Middle frontal gyrus (tissue), 1 donor: ENCODE measurements around the gene EP400.
"Not testable (repeated sequence)": the region's sequence is repeated elsewhere in the genome, so short reads cannot be mapped to it uniquely, and the experiment has no call there.

Experiments
- DNase-seq: peaks from one replicate; pipeline ENCODE4 v3.0.0-alpha.2; 2015; ENCODE audit warnings: low spot score; ENCODE audit errors: extremely low spot score

EP400 gene

DNA sequence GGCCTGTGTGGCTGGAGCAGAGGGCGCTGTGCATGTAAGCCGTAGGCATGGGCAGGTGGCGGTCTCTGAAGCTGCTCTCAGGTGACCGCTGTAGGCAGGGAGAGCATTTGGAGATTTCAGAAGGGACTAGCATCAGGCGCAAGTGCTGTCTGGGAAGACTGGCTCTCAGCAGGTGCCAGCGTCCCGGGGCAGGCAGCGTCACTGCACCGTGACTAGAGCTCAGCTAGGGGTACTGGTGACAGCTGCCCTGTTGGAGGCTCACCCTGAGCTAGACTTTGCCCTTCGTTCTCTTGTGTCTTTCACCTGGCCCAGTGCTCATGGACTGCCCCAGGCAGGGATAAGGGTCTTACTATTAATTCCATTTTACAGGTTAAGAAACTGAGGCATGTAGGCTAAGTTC, 115.5 kb downstream of the EP400 start:
- no peak for DNase-seq

DNA sequence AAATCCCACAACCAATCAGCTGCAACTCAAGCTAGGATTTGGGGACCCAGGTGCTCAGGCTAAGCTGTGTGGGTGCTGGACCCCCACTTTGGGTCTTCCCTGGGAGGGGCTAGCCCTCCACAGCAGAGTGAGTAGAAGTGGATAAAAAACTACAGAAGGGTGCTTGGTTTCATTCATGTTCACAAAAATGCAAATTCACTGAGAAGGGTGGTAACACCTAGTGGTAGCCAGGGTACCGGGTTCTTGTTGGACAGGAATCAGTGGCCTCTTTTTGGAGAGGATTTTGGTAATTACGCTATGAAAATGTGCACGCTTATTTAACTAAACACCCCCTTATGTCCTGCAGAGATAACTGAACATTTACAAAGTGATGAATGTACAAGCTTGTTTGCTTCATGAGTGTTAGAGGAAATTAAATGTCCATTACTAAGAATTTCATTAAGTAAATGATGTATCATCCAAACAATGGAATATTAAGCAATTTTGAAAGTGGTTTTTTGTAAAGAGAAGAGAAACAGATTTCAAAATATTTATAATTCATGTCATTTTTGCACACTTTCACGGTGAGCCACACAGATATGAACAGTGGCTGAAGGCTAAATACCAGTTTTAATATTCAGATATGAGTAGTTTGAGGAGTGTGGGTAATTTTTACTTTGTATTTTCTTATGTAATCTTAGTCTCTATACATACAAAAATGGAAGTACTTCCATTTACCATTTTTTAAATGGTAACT, 116.0 kb downstream of the EP400 start:
- DNase-seq, result no peak

DNA sequence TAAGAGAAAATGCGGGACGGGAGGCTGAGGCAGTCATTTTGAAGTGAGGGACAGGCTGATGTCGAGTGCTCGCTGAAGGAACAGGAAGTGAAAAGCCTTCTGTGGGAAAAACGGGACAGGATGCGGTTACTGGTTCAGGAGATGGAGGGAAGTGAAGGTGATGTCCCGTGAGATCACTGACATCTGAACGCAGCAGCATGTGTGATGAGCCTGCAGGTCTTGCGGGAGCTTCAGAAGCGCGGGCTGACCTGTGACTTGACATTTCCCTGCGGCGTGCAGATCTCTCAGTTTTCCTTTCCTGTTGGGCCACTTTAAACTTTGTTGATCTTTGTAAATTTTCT, 116.6 kb downstream of the EP400 start:
- no peak for DNase-seq

DNA sequence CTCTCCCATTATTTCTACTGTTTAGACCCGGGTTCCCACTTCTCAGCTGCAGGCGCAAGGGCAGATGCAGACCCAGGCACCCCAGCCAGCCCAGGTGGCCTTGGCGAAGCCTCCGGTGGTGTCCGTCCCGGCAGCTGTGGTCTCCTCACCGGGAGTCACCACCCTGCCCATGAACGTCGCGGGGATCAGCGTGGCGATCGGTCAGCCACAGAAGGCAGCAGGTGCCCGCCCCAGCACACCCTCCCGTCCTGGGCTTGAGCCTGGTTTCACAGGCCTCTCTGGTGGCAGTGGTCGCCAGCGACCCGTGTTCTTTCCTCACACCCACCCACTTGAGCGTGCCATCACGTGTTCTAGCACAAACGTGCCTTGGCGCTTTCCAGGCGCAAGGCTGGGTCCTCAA, 117.0 kb downstream of the EP400 start:
- no peak for DNase-seq

DNA sequence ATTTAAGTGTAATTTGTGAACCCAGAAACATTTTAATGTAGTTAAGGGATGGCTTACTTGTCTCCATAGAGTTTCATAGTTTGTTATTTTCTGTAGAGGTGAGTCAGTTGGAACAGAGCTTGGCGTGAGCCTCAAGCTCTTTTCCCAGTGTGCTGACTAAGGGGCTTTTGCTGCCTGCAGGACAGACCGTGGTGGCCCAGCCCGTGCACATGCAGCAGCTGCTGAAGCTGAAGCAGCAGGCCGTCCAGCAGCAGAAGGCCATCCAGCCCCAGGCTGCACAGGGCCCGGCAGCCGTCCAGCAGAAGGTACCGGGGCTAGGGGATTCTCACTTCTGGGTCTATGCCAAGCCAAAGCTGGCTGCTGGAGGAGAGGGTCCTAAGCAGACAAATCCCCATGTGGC, 117.4 kb downstream of the EP400 start:
- DNase-seq, result no peak

DNA sequence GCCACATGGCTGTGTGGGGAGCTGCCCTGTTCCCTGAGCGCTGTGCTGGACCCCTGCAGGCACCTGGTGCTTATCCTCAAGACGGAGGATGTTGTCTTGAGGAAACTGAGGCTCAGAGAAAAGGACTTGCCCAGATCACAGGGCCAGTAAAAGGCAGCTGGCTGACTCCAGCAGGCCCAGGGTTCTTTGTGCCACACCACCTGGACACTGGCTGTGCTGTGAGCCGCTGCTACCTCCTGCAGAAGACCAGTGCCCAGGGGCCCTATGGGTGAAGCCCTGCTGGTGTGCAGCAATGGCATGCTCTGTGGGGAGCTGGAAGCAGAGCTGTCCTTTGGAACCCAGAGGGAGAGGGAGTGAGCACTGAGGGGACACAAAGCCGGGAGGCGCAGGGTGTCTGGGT, 118.5 kb downstream of the EP400 start:
- no peak for DNase-seq

DNA sequence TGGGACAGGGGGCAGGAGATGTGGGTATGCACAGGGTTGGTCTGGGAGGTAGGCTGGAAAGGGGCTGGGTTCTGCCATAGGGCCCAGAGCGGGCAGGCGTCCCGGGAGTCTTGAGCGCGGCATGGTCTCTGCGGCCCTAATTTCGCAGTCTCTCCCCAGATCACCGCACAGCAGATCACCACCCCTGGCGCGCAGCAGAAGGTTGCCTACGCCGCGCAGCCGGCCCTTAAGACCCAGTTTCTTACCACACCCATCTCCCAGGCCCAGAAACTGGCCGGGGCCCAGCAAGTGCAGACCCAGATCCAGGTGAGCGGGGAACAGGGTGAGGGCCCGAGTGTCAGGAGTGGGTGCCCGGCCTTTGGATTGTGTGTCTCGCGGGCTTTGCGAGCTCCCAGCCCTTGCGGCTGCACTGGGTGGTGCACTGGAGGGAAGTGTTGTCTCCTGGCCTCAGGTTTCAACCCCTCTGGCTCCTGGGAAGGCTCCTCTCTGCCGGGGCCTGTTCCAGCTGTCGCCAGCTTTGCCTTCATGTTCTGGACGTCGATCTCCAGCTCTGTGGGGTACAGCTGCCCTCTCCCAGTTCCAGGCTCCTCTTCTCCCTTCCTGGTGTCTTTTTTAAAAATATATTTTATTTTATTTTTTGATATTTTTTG, 119.7 kb downstream of the EP400 start:
- DNase-seq, result no peak

DNA sequence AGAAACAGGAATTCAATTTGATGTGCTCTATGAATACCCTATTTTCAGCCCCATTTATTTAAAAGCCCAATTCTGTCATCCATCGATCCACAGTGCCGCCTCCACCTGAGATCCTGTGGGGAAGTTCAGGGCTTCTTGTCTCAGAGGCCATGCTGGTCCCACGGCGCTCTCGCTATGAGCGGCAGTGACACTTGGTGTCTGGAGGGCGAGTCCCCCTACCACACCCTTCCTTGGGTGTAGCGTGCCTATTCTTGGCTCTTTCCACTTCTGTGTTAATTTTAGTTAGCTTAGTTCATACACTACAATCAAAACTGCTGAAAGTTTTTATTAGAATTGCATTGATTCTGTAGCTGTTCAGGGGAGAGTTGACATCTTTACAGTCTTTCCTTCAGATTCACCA, 120.6 kb downstream of the EP400 start:
- no peak for DNase-seq

DNA sequence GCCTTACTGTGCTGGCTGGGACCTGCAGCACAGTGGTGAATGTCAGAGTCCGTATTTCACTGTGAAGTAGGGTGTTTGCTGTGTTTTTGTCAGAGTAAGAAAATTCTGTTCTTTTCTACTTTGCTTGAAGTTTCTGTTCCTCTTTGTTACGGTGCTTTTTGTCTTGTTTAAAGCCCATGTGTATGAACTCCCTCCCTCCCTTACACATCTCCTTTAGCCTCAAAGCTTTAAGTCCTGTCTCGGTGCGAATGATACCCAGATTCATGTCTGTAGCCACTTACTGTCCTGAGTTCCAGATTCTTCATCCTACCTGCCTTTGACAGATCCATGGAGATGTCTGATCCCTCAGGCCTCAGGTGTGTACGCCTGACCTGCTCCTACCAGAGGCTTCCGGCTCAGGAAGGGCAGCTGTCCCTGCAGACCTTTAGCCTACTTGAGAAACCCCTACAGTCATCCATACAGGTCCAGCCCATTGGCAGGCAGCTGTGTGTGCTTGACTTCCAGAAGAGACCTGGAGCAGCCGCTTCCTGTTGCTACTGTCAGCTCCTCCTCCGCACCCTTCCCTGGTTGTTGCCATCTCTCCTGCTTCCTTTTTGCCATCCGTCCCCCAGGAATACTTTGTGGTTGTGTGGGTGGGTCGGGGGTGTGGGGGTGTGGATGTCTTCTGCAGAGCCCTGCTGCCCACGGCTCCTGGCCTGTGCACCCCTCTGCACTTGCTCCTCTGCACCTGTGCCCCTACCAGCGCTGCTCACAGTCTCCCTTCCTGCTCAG, 121.5 kb downstream of the EP400 start:
- DNase-seq, result no peak

DNA sequence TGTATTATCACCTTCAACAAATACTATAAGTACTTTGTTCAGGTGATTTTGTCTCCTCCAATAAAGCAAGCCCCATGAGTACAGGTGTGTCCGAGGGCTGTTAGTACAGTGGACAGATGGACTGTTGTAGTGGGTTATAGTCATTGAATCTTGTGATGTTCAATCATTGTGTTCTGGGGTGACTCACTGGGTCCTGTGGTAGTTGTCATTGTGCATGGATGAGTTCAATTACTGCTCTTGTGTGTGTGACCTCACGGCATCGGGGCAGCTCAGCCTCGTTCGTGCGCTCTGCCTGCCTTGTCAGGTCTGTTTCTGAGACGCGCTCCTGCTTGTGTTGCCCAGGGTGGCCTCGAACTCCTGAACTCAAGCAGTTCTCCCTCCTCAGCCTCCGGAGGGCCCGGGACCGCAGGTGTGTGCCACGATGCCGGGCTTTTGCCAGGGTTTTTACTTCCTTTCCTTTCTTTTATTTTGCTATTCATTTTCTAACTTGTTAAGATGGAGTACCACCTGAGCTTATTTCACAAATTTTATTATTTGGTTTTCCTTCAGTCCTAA, 122.2 kb downstream of the EP400 start:
- no peak for DNase-seq

DNA sequence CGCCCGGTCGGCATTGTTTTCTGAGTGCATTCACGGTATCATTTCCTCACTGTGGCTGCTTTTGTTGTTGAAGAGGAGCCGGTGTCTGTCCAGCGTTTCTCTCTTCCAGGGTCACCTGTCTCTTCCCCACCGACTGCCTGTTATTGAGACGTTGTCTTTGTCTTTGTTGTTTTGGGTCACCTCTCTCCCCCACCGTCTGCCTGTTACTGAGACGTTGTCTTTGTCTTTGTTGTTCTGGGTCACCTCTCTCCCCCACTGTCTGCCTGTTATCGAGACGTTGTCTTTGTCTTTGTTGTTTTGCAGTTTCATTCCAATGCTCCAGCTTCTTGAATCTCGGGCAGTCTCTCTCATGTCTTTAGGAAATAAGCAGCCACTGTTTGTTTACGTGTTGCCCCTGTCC, 124.5 kb downstream of the EP400 start:
- DNase-seq, result no peak

DNA sequence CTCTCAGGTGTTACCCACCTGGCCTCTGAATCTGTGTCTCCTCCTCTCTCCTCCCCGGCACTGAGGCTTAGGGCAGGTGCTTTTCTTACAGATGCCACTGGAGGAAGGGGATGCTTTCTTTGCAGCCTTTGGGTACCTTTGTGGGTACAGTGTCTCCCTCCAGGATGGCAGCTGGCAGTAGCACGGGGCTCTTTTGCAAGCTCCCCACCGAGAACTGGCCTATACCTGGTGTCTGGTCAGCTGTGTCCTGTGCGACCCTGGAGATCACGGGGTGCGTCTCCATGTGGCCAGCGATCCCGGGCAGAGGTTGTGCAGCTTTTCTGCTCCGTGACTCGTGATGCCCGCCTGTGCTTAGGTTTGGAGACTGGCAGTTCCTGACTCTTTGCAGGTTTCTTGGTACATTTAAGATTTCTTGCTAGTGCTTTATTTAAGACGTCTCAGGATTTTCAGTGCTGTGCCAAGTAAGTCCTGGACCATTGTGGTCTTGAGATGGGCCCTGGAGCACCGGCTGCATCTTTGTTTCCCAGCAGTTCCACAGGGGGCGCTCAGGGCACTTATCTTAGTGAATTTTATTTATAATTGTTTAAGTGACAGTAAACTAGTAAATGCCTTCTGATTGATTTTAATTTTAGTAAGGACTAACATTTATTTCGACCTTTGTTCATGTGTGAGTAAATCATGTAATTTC, 125.4 kb downstream of the EP400 start:
- no peak for DNase-seq

DNA sequence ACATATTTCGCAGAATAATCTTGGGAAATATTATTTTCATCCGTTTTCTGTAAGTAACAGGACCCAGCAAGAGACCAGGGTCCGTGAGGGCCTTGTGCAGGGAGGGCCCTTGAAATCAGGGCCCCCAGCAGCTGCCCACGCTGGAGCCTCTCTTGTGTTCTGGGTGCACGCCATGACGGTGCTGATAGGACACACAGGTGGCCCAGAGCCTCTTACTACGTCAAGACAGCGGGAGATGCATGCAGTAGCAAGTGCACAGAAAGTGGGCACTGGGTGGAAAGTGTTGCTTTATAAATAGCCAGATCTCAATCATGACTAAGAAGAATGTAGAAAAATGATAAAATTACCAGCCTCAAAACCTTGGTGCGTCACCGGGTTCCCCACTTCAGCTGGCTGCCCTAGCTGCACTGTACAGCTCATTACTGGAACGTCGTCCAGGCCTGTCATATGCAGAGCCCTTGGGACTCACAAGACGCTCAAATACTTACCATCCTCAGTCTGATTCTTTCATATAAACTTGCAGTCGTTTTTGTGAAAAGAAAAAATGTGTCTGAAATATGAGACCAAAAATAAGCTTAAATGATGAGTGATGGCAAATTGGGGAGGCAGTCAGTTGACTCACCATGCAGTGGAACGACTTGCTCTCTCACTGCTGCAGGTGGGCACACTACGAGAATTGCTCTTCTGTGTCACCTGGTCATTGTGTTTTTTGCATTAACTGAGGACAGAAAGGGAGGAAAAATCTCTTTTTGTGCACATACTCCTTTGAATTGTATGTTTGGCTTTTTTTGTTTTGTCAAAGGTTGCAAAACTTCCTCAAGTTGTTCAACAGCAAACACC, 126.2 kb downstream of the EP400 start:
- DNase-seq, result no peak

DNA sequence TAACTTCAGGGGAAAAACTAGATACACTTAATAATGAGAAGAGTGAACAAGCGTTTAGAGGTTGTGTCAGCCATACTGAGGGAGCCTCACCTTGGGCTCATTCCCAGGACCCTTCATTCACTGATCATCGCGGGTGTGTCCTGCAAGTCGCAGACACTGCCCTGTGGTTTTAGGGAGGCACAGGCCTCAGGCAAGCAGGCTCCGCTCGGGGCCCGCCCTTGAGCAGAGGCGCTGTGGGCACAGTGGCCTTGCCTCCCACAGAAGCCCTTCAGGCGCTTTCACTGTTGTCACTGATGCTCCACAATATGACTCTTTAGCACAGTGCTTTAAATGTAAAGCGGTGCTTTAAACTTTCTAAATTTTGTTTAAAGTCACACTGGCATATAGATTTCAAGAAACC, 127.0 kb downstream of the EP400 start:
- DNase-seq, result no peak

DNA sequence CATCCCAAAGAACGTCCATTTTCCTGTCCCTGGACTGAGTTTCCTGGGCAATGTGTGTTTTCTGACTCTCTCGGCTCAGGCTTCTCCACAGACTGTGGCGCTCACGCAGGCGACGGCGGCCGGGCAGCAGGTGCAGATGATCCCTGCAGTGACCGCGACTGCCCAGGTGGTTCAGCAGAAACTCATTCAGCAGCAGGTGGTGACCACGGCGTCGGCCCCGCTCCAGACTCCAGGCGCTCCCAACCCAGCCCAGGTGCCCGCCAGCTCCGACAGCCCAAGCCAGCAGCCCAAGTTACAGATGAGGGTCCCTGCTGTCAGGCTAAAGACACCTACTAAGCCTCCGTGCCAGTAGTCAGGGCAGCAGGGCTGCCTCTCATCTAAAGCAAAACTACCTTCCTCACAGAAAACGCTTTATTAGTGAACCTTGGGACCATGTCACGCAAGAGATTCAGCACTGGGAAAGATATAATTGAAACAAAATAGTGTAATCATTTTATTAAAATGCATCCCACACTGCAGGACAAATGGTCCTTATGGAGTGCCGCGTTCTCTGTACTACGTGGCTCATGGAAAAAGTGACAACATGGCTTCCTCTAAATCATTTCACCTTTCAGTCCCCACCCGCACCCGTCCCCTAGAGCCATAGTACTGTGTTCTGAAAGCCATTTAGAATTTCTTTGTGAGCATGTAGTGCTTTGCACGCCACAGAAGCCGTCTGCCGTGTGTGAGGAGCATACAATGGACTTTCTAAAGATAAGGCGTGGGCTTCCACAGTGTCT, 127.8 kb downstream of the EP400 start:
- DNase-seq, result no peak

DNA sequence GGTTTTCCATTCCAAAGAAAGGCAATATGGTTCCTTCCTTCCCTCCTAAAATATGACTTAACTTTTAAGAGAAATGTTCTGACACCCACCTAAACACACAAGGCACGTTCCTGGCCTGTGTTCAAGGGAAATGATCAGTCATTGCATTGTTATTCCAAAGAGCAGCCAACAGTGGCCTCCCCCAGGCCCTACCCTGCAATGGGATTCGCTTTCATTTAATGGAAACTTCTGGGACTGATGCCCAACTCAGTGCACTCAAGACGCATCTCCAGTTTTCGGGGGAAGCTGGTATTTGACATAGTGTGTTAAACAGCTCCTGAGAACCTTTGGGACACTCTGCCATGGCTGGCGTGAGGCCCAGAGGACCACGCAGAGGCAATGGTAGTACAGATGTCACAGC, 128.4 kb downstream of the EP400 start:
- DNase-seq, result no peak

DNA sequence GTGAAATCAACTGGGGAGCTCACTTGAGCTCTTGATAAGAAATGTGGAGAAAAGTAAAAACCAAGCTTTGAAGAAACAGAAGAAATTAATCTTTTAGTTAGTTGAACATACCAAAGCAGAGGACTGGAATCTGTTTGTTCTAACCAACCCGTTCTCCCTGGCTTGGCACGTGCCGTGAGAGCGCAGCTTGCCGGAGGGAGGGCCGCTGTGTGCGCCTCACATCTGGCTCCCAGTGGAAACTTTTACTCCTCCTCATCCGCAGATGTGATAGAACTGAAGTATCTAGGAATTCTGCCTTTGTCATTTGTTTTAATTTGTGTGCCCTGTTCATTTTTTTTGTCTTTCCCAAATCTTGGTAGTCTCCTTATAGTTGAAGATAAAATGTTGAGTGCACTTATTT, 129.5 kb downstream of the EP400 start:
- no peak for DNase-seq

DNA sequence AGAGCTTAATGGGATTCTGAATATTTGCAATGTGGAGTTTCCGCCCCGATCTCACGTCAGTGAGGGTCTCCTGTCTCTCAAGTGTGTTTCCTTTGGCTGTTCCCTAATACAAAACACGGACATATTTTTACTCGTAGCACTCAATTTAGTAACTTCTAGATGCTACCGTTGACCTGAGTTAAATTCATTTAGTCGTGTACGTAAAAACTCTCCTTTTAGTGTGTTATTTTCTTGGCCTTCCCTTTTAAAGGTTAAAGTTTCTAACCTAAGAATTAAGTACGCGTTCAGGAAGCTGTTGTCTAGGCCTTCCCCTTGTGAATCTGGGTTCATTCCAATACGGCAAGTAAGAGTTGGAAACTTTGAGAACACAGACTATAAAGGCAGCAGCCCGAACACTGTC, 130.0 kb downstream of the EP400 start:
- DNase-seq, result no peak

DNA sequence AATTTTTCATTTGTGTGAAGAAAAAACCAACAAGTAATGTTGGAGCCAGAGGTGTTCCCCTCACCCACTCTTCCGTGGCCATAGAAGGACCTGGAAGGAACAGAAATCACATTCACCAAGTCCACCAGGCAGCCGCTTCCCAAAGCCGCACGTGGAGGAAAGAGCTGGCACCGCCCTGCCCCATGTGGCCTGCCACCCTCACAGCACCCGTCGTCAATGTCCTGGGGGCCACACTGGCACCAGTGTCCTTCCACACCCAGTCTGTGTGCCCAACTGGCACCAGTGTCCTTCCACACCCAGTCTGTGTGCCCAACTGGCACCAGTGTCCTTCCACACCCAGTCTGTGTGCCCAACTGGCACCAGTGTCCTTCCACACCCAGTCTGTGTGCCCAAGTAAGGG, 130.8 kb downstream of the EP400 start:
- DNase-seq, result not testable (repeated sequence)

DNA sequence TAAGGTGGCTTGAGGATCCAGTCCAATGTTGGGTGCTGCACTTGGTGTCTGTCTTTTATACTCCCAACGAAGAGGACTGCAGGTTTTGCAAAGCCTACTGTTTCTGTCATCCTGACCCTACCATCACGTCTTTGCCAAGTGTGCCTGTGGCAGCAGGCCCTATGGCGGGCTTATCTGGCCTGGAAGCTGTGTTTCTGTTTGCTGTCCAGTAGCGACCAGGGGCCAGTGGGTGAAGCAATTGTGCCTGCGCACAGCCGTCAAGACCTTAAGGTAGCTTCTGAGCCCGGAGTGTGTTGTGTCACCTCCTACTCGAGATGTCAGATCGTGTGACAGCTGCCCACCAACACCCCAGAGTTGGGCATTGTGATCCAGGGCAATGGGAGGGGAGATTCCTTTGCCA, 131.7 kb downstream of the EP400 start:
- no peak for DNase-seq
